IMR-90 (cell line): ENCODE measurements around the gene LFNG.

ENCODE experiments used
- BHLHE40 ChIP-seq: fragments of 150-350 bp; IDR thresholded peaks from 2 replicates; pipeline ENCODE4 v1.6.1; 2016; ENCODE audit warnings: mild to moderate bottlenecking, low read depth, low read length
- CEBPB ChIP-seq: IDR thresholded peaks from 2 replicates; pipeline ENCODE4 v1.6.1; 2012; ENCODE audit warnings: low read depth, low read length, improper control_type of control experiment
- CHD1 ChIP-seq: IDR thresholded peaks from 2 replicates; pipeline ENCODE4 v1.6.1; 2012; ENCODE audit warnings: low read depth, low read length, improper control_type of control experiment
- FOS ChIP-seq: fragments of 150-350 bp; IDR thresholded peaks from 2 replicates; pipeline ENCODE4 v1.6.1; 2016; ENCODE audit warnings: low read depth, low read length
- MAFK ChIP-seq: IDR thresholded peaks from 2 replicates; pipeline ENCODE4 v1.6.1; 2012; ENCODE audit warnings: low read depth, low read length, improper control_type of control experiment
- MXI1 ChIP-seq: IDR thresholded peaks from 2 replicates; pipeline ENCODE4 v1.6.1; 2012; ENCODE audit warnings: low read depth, mild to moderate bottlenecking, low read length, moderate library complexity, borderline replicate concordance
- NFE2L2 ChIP-seq: fragments of 150-350 bp; IDR thresholded peaks from 2 replicates; pipeline ENCODE4 v1.6.1; 2016; ENCODE audit warnings: low read depth, mild to moderate bottlenecking, low read length
- POLR2A ChIP-seq: IDR thresholded peaks from 2 replicates; pipeline ENCODE4 v1.6.1; 2012; ENCODE audit warnings: mild to moderate bottlenecking, low read depth, low read length
- RAD21 ChIP-seq: IDR thresholded peaks from 2 replicates; pipeline ENCODE4 v1.6.1; 2012; ENCODE audit warnings: low read length, improper control_type of control experiment
- RFX5 ChIP-seq: IDR thresholded peaks from 2 replicates; pipeline ENCODE4 v1.8.0; 2012; ENCODE audit warnings: low read depth, mild to moderate bottlenecking, low read length, moderate library complexity
- TF ChIP-seq, protein P1 (sequence below): conservative IDR thresholded peaks from 2 replicates; pipeline ENCODE4 v1.5.1; 2012; ENCODE audit warnings: mild to moderate bottlenecking, low read depth, low read length, improper control_type of control experiment
- TF ChIP-seq, protein P2 (sequence below): fragments of 150-350 bp; IDR thresholded peaks from 2 replicates; pipeline ENCODE4 v1.6.1; 2017; ENCODE audit warnings: mild to moderate bottlenecking, antibody characterized with exemption, low read length, low read depth

DNA sequence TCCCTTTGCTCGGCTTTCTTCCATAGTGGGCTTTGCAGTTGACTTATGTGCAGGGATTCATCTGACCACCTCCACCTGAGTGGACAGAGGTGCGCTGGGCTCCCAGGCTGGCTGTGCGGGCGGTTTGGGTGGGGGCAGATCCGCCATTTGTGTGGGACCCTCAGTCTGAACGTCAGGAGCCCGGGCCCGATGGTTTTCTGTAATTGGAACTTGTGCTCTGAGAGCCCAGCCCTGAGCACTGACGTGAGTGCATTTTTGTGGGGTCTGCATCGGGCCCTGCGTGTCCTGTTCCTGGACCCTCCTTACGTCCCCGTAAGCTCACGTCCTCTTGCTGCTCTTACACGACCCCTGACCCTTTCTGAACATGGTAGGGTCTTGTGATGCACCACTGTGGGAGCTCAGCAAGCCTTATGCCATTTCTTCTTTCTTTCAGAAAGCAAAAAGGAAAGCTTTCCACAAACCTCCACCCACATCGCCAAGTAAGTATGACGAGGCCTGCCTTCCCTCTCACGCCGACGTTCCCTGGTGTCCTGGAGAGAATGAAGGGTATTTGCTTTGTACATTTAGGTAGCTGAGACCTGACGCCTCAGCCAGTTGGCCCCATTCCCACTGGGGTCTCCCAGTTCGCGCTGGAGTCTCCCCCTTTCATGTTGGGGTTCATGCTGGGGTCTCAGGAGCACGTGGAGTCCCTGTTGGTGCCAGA, 49.1 kb downstream of the LFNG start:
- TF ChIP-seq NFE2L2 (no peak), POLR2A (no peak), CEBPB (no peak), BHLHE40 (no peak), RFX5 (no peak), MAFK (no peak), RAD21 (no peak), MXI1 (no peak), FOS (no peak), CHD1 (no peak)
- TF ChIP-seq, protein P1, sequence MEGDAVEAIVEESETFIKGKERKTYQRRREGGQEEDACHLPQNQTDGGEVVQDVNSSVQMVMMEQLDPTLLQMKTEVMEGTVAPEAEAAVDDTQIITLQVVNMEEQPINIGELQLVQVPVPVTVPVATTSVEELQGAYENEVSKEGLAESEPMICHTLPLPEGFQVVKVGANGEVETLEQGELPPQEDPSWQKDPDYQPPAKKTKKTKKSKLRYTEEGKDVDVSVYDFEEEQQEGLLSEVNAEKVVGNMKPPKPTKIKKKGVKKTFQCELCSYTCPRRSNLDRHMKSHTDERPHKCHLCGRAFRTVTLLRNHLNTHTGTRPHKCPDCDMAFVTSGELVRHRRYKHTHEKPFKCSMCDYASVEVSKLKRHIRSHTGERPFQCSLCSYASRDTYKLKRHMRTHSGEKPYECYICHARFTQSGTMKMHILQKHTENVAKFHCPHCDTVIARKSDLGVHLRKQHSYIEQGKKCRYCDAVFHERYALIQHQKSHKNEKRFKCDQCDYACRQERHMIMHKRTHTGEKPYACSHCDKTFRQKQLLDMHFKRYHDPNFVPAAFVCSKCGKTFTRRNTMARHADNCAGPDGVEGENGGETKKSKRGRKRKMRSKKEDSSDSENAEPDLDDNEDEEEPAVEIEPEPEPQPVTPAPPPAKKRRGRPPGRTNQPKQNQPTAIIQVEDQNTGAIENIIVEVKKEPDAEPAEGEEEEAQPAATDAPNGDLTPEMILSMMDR, result no peak
- TF ChIP-seq, protein P2, sequence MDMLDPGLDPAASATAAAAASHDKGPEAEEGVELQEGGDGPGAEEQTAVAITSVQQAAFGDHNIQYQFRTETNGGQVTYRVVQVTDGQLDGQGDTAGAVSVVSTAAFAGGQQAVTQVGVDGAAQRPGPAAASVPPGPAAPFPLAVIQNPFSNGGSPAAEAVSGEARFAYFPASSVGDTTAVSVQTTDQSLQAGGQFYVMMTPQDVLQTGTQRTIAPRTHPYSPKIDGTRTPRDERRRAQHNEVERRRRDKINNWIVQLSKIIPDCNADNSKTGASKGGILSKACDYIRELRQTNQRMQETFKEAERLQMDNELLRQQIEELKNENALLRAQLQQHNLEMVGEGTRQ, result no peak
